ENCODE measurements around the gene USP3. TPM values are rescaled to one million over a fixed set of nuclear protein-coding genes. Genes with fewer than 3 reads are reported as not detected.

USP3 gene
- total RNA-seq, 1 donor from 2014 or later = 64.2 TPM

- Histone ChIP-seq H3K36me3 (peaks cover 9% of the 10 kb centered on the region), H3F3A (ENCODE audit: low read depth) (no peaks in the 10 kb centered on the region), H3K27me3 (no peaks in the 10 kb centered on the region), H3K4me1 (no peaks in the 10 kb centered on the region), H3K9me3 (ENCODE audit: low read depth) (no peaks in the 10 kb centered on the region), H4K20me1 (ENCODE audit: low read depth) (no peaks in the 10 kb centered on the region), H3K4me3 (no peak overlapping the region), H3K79me2 (ENCODE audit: low read depth) (no peaks in the 10 kb centered on the region), H2AFZ (replicated peaks) (no peak overlapping the region), H3K4me2 (no peak overlapping the region), H3K9ac (no peak overlapping the region), H3K27ac (no peak overlapping the region)
- Mint-ChIP-seq H3K36me3 (peaks cover 27% of the 10 kb centered on the region), H3K27ac (no peak overlapping the region), H3K9me3 (no peaks in the 10 kb centered on the region), H3K4me1 (no peaks in the 10 kb centered on the region), H3K27me3 (ENCODE audit: insufficient read depth, low read depth) (no peaks in the 10 kb centered on the region), H3K4me3 (no peak overlapping the region)
- no peak for DNase-seq (ENCODE audit: low spot score)
- no peak for TF ChIP-seq EZH2phosphoT487 (IDR thresholded peaks at IDR 0.05)
Measured at GRCh38 chr15:63630036-63630751, 125.8 kb downstream of the USP3 start.

GRCh38 chr15:63633312-63633711 is 128.9 kb downstream of the USP3 start:
- Histone ChIP-seq H3K36me3 (peaks cover 9% of the 10 kb centered on the region), H2AFZ (replicated peaks) (no peak overlapping the region), H3K4me3 (no peak overlapping the region), H3K4me2 (no peak overlapping the region), H3F3A (ENCODE audit: low read depth) (no peaks in the 10 kb centered on the region), H4K20me1 (ENCODE audit: low read depth) (no peaks in the 10 kb centered on the region), H3K27ac (no peak overlapping the region), H3K4me1 (no peaks in the 10 kb centered on the region), H3K79me2 (ENCODE audit: low read depth) (no peaks in the 10 kb centered on the region), H3K9ac (no peak overlapping the region), H3K9me3 (ENCODE audit: low read depth) (no peaks in the 10 kb centered on the region), H3K27me3 (no peaks in the 10 kb centered on the region)
- TF ChIP-seq EZH2 (IDR thresholded peaks at IDR 0.05) (no peak), EZH2phosphoT487 (IDR thresholded peaks at IDR 0.05) (no peak), CTCF (IDR thresholded peaks at IDR 0.05) (no peak)
- peaks cover 30% of the 10 kb centered on the region for H3K36me3 Mint-ChIP-seq
- DNase-seq (ENCODE audit: low spot score) = no peak
- H3K27ac Mint-ChIP-seq = no peak overlapping the region
- no peaks in the 10 kb centered on the region for H3K9me3 Mint-ChIP-seq
- no peak overlapping the region for H3K4me3 Mint-ChIP-seq
- H3K27me3 Mint-ChIP-seq (ENCODE audit: insufficient read depth, low read depth) = no peaks in the 10 kb centered on the region
- no peaks in the 10 kb centered on the region for H3K4me1 Mint-ChIP-seq

GRCh38 chr15:63634154-63634553 is 129.8 kb downstream of the USP3 start:
- Histone ChIP-seq H3K4me3 (no peak overlapping the region), H4K20me1 (ENCODE audit: low read depth) (no peaks in the 10 kb centered on the region), H3K27ac (no peak overlapping the region), H3K9ac (no peak overlapping the region), H3F3A (ENCODE audit: low read depth) (no peaks in the 10 kb centered on the region), H3K4me2 (no peak overlapping the region), H3K36me3 (peaks cover 9% of the 10 kb centered on the region), H3K4me1 (no peaks in the 10 kb centered on the region), H3K9me3 (ENCODE audit: low read depth) (no peaks in the 10 kb centered on the region), H3K27me3 (no peaks in the 10 kb centered on the region), H2AFZ (replicated peaks) (no peak overlapping the region), H3K79me2 (ENCODE audit: low read depth) (no peaks in the 10 kb centered on the region)
- H3K27ac Mint-ChIP-seq = no peak overlapping the region
- H3K4me3 Mint-ChIP-seq = no peak overlapping the region
- peaks cover 30% of the 10 kb centered on the region for H3K36me3 Mint-ChIP-seq
- H3K4me1 Mint-ChIP-seq = no peaks in the 10 kb centered on the region
- no peaks in the 10 kb centered on the region for H3K9me3 Mint-ChIP-seq
- TF ChIP-seq EZH2 (IDR thresholded peaks at IDR 0.05) (no peak), EZH2phosphoT487 (IDR thresholded peaks at IDR 0.05) (no peak), CTCF (IDR thresholded peaks at IDR 0.05) (no peak)
- no peak for DNase-seq (ENCODE audit: low spot score)
- no peaks in the 10 kb centered on the region for H3K27me3 Mint-ChIP-seq (ENCODE audit: insufficient read depth, low read depth)

GRCh38 chr15:63636518-63637061 is 132.2 kb downstream of the USP3 start:
- Mint-ChIP-seq H3K9me3 (no peaks in the 10 kb centered on the region), H3K27me3 (ENCODE audit: insufficient read depth, low read depth) (no peaks in the 10 kb centered on the region), H3K27ac (no peak overlapping the region), H3K4me1 (no peaks in the 10 kb centered on the region), H3K4me3 (no peak overlapping the region), H3K36me3 (peaks cover 31% of the 10 kb centered on the region)
- DNase-seq (ENCODE audit: low spot score) = no peak
- no peak overlapping the region for H2AFZ ChIP-seq (replicated peaks)
- H3K27ac ChIP-seq = no peak overlapping the region
- H3K36me3 ChIP-seq = peaks cover 9% of the 10 kb centered on the region
- no peak overlapping the region for H3K9ac ChIP-seq
- TF ChIP-seq EZH2phosphoT487 (IDR thresholded peaks at IDR 0.05) = no peak
- no peak for TF ChIP-seq CTCF (IDR thresholded peaks at IDR 0.05)
- TF ChIP-seq EZH2 (IDR thresholded peaks at IDR 0.05) = no peak
- no peak overlapping the region for H3K4me3 ChIP-seq
- H3K9me3 ChIP-seq (ENCODE audit: low read depth) = no peaks in the 10 kb centered on the region
- no peak overlapping the region for H3K4me2 ChIP-seq
- H3F3A ChIP-seq (ENCODE audit: low read depth) = no peaks in the 10 kb centered on the region
- H3K27me3 ChIP-seq = no peaks in the 10 kb centered on the region
- no peaks in the 10 kb centered on the region for H3K4me1 ChIP-seq
- H4K20me1 ChIP-seq (ENCODE audit: low read depth) = no peaks in the 10 kb centered on the region
- no peaks in the 10 kb centered on the region for H3K79me2 ChIP-seq (ENCODE audit: low read depth)
